HG03575 (cell line): ENCODE measurements around the gene TMEM164.

ENCODE experiments used
- ATAC-seq: cut with Tn5 transposase; IDR thresholded peaks from one replicate; pipeline ENCODE4 v1.9.1; 2021; ENCODE audit not compliant: unreplicated experiment, insufficient number of reproducible peaks, low FRiP score; ENCODE audit errors: extremely low read depth

Gene TMEM164

GRCh38 chrX:110032534-110033147 is 29.7 kb downstream of the TMEM164 start:
- no peak for ATAC-seq

DNA sequence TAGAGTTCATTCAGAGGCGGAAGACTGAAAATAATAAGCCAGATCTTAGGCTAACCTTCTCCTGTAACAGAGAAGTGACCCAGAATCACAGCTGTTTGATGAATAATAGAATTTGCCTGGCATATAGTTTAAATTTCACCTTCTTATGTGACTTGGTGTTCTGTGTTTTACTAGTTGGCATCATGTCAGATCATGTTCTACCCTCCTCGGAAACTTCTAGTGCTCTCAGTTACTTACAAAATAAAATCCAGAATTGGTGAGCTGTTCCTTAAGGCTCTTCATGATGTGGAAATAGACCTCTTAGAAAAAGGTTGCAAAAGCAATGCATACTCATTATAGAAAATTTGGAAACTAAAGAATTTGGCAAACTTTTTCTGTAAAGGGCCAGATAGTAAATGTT is 31.1 kb downstream of the TMEM164 start:
- no peak for ATAC-seq

- ATAC-seq, result no peak
These were observed 33.5 kb downstream of the TMEM164 start for GRCh38 chrX:110036162-110037033.

GRCh38 chrX:110037178-110037577 is 34.3 kb downstream of the TMEM164 start:
- no peak for ATAC-seq

DNA sequence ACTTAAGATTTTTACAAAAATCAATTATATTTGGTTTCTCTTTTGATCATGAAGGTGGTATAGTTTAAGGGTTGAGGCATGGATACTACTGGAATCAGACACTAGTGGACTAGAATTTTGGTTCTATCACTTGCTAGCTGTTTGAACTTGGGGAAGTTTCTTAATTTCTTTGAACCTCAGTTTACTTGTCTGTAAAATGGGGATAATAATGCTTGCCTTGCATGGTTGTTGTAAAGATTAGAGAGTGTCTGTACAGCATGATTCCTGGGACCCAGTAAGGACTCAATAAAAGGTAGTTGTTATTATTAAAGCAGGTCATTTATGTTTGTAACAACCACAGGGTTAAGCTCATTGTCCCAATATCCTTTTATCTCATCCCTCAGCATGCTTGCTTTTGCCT is 36.0 kb downstream of the TMEM164 start:
- ATAC-seq, result no peak

DNA sequence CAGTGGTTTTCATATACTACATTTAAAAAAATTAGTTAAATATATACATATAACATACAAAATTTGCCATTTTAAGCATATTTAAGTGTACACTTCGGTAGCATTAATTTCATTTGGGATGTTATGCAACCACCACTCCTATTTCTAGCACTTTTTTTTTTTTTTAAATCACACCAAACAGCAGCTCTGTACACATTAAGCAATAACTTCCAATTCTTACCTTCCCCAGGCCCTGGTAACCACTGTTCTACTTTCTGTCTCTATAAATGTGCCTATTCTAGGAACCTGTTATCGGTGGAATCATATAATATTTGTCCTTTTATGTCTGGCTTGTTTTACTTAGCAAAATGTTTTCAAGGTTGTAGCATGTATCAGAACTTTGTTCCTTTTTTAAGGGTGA is 39.1 kb downstream of the TMEM164 start:
- ATAC-seq, result no peak

DNA sequence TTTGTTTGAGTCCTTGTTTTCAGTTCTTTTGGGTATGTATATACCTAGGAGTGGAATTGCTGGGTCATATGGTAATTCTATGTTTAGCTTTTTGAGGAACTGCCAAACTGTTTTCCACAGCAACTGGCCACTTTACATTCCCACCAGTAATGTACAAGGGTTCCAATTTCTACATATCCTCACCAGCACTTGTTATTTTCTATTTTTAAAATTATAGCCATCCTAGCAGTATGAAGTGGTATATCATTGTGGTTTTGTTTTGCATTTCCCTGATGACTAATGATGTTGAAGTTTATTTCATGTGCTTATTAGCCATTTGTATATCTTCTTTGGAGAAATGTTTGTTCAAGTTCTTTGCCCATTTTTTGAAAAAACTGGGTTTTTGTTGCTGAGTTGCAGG is 39.6 kb downstream of the TMEM164 start:
- no peak for ATAC-seq

GRCh38 chrX:110043506-110043905 is 40.6 kb downstream of the TMEM164 start:
- ATAC-seq, result no peak

DNA sequence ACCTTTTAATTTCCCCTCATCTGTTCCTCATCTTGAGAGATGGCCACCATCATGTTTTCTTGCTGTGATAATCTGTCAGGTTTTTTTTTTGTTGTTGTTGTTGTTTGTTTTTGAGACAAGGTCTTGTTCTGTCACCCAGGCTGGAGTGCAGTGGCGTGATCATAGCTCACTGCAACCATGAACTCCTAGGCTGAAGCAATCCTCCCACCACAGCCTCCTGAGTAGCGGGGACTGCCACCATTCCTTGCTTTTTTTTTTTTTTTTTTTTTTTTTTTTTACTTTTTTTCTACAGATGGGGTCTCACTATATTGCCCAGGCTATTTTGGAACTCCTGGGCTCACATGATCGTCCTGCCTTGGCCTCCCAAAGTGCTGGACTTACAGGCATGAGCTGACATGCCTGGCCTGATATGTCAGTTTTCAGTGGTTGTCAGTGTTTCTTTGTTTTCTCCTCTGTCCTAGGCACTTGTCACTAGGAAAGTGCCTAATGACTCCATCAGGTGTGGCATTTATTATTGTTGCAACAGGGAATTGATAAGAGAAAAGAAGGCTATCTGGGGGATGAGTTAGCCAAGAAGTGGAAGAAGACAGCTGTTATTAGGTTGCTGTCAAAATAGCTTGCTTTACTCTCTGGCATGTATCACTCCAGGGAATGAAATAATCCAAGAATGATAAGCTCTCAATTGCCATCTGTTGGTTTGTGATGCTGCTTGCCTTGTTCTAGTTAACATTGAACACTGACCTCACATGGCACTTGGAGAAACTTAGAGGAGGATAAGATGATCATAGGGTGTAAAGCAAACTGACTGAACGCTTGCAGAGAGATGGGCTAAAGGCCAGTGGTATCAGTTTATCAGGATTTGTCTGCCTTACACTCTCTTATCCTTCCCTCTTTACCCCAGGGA is 41.7 kb downstream of the TMEM164 start:
- no peak for ATAC-seq

- ATAC-seq, result no peak
These were observed 42.5 kb downstream of the TMEM164 start for GRCh38 chrX:110045421-110045820.

DNA sequence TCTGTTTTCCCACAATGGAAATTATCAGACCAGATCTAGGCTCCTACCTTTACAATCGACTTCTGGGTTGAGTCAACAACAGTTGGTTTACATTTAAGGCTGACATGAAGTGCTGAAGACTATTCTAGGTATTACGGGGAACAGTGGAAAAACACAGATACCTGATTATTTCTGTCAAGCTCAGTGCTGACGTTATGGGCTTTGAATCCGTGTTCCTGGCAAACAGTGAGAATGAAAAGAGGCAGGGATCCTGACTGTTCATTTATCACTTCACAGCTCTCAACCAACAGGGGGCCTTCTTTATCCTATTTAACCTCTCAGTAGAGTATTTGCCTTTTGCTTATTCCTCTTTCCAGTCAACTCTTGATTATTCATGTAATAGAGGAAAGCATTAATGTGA is 43.1 kb downstream of the TMEM164 start:
- no peak for ATAC-seq

GRCh38 chrX:110046971-110047370 is 44.1 kb downstream of the TMEM164 start:
- no peak for ATAC-seq

DNA sequence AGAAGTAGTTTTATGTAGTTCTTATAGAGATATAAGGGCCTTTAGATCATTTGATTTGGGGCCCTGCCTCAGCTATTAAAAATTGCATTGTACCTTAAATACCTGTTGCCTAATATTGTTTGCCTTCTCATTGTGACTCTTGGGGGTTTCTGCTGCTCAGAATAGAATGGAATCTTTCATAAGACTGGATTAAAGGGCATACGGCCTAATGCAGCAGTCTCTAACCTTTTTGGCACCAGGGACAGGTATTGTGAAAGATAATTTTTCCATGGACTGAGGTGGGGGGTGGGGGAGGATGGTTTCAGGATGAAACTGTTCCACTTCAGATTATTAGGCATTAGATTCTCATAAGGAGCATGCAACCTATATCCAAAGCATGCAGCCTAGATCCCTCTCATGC is 46.2 kb downstream of the TMEM164 start:
- no peak for ATAC-seq

DNA sequence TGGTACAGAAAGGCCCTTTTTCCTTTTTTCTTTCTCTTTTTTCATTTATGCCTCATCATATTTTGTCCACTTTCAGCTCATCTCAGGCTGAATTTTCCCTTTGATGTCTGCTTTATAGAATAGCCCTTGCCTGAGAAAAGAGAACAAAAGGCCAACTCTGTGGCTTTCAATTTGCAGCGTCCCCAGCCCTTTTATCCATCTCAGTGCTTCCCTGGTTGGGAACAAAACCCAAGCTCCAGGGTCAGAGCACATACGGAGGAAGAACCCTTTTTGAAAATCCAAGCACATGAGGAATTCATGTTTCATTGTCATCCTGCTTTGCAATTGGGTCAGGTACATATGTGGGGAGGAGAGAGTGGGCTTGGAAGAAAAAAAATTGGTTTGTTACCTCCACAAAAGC is 47.5 kb downstream of the TMEM164 start:
- ATAC-seq, result no peak

DNA sequence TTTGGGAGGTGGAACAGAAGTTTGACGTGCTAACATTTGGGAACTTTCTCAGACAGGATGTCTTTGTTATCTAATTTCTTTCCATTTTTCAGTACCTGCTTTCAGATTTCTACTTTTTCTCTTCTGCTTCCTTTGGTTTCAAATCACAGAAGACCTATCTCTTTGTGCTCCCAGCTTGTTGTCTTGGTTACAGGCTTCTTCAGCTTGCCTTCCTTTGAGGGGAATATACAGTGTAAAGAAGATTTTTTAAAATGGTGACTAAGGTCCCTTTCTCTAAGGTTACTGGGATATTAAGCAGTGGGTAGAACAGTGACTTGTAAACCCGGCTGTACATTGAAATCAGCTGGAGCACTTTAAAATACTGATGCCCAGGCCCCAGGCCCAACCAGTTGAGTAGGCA is 48.0 kb downstream of the TMEM164 start:
- ATAC-seq, result no peak

- no peak for ATAC-seq
These were observed 48.6 kb downstream of the TMEM164 start for GRCh38 chrX:110051559-110051958.

GRCh38 chrX:110052303-110052702 is 49.4 kb downstream of the TMEM164 start:
- ATAC-seq, result no peak

DNA sequence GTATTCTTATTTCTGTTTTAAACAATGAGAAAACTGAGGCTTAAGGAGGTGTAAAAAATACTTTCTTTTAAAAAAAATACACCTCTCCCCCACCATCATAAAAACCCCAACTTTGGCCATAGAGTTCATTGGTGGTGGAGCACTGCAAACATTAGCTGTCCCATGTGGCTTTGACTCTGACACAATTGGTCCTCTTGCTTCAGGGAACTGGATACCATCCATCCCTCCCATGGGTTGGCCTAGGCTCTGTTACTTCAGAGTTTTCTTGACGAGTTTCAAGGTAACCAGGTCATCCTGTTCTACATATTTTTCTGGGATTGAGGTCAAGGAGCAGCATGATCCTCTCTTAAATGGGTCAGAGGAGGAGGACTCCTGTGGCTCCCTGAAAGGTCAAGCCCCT is 50.5 kb downstream of the TMEM164 start:
- ATAC-seq, result no peak

DNA sequence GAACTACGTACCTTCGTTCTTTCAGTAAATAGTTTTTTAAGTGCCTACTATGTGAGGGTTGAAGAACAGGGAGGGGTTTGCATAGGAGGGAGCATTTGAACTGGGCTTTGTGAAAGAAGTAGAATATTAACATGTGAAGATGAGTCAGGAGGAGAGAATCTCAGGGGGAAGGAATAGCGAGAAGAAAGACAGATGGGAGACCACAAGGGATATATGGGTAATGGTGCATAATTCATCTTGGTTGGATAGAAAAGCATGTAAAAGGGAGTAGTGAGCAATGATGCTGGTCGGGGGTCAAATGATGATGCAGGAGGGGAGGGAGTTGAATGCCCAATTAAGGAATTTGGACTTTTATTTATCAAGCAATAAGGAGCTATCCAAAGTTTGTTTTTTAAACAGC is 52.7 kb downstream of the TMEM164 start:
- ATAC-seq, result no peak

- no peak for ATAC-seq
These were observed 53.5 kb downstream of the TMEM164 start for GRCh38 chrX:110056419-110056818.
